Measurements from ENCODE around the gene BPI.

Gene BPI

DNA sequence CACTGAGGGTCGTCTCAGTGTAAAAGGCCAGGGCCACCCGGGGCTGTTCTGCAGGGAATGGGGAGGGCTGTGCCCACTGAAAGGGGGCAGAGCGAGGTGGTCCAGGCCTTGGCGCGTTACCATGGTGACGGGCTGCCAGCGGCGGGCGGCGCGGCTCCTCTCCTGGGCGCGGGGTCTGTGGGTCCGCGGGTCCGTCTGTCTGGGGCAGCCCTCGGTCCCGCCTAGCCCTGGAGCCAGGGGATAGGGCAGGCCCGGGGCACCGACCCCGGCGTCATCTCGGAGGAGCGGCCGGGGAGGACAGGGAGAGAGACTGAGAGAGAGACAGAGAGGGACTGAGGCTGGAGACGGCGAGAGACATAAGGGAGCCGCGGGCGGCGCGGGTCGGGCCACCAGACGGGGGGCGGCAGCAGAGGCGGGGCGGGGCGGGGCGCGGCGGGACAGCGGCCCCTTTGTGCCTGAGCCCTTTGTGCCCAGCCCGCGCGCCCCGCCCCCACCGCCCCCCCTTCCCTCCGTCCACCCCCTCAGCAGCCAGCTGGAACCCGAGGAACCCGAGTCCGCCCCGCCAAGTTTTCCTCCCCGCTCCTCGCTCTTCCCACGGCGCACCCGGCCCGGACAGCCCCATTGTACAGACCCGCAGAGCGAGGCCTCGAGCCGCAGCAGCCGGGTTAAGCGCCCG lies 43.4 kb upstream of the BPI start, which contains the start of gene KIAA1755:
KIAA1755 (minus strand) TSS at position 358 of the 676 bp plus-strand sequence; CDS start at position 123, 235 bp downstream.
- no peak for DNase-seq (ENCODE audit: extremely low spot score)
- ChIA-PET CTCF (no interaction called here), POLR2A (no interaction called here)
- no peak for TF ChIP-seq CTCF (IDR thresholded peaks at IDR 0.05; ENCODE audit: control extremely low read depth, extremely low read depth, low read depth, missing control alignments)

- ChIA-PET CTCF (no interaction called here), POLR2A (no interaction called here)
- no peak for DNase-seq (ENCODE audit: extremely low spot score)
- no peak for TF ChIP-seq CTCF (IDR thresholded peaks at IDR 0.05; ENCODE audit: control extremely low read depth, extremely low read depth, low read depth, missing control alignments)
Measured at GRCh38 chr20:38261054-38261390, 42.9 kb upstream of the BPI start.

- DNase-seq (ENCODE audit: extremely low spot score) = no peak
- TF ChIP-seq CTCF (IDR thresholded peaks at IDR 0.05; ENCODE audit: control extremely low read depth, extremely low read depth, low read depth, missing control alignments) = no peak
- CTCF ChIA-PET = interaction anchor here (1.2 kb wide), 1 partner anchor 34 kb away, joined by 3 read pairs; no protein-coding TSS in a partner anchor
- POLR2A ChIA-PET = no interaction called here
Measured at GRCh38 chr20:38262931-38263330, 41.0 kb upstream of the BPI start.

GRCh38 chr20:38266426-38266825 lies 37.5 kb upstream of the BPI start:
- ChIA-PET POLR2A (no interaction called here), CTCF (no interaction called here)
- no peak for TF ChIP-seq CTCF (IDR thresholded peaks at IDR 0.05; ENCODE audit: control extremely low read depth, extremely low read depth, low read depth, missing control alignments)
- no peak for DNase-seq (ENCODE audit: extremely low spot score)

DNA sequence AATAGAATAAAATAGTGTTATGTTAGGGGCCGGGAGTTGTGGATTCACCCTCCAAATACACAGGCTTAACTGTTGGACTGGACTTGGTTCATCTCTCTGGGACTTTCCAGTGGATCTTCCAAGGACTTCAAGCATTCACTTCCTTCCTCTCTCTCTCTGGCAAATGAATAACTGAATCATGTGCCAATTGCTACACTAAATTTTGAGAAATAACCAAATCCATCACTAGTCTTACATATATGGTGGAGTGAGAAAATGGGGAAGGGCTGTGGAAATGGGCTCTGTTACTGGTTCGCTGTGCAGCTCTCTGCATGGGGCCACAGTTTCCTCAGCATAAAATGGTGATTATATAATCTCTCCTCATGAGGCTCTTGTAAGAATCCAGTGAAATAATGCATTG lies 36.7 kb upstream of the BPI start:
- no peak for DNase-seq (ENCODE audit: extremely low spot score)
- TF ChIP-seq CTCF (IDR thresholded peaks at IDR 0.05; ENCODE audit: control extremely low read depth, extremely low read depth, low read depth, missing control alignments) = no peak
- ChIA-PET POLR2A (no interaction called here), CTCF (no interaction called here)

DNA sequence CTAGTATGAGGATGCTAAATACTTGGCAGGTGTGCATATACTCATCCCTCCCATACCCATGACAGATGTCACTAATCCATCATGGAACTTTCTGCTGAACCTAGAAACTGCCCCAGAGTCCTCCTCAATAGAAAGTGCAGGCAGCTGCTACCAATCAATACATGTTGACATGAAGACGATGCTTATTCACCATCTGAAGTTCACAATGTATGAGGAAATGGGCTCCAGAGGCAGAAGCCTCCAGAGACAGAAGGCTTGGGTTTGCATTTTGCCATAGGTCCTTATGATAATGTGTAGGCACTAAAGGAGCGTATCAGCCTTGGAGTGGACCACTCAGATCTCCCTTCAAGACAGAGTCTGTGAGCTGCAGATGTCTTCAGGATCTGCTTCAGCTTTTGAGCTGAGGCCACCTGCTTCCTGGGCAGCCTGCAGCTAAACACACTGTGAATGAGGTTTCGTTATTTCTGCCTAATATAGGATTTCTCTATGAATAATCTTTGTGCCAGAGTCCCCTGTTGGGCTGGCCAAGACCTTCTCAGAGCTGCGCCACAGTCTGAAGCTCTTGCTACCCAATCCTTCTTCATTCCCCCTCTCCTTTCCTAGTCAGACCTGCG lies 35.9 kb upstream of the BPI start:
- DNase-seq (ENCODE audit: extremely low spot score) = no peak
- ChIA-PET CTCF (no interaction called here), POLR2A (no interaction called here)
- TF ChIP-seq CTCF (IDR thresholded peaks at IDR 0.05; ENCODE audit: control extremely low read depth, extremely low read depth, low read depth, missing control alignments) = no peak
